HG03139 (cell line): Measurements from ENCODE around the gene DRP2.
"Not testable (repeated sequence)": the region's sequence is repeated elsewhere in the genome, so short reads cannot be mapped to it uniquely, and the experiment has no call there.

Experiments used
- ATAC-seq: cut with Tn5 transposase; IDR thresholded peaks from one replicate; pipeline ENCODE4 v1.9.1; 2021; ENCODE audit not compliant: unreplicated experiment

DRP2 gene, protein sequence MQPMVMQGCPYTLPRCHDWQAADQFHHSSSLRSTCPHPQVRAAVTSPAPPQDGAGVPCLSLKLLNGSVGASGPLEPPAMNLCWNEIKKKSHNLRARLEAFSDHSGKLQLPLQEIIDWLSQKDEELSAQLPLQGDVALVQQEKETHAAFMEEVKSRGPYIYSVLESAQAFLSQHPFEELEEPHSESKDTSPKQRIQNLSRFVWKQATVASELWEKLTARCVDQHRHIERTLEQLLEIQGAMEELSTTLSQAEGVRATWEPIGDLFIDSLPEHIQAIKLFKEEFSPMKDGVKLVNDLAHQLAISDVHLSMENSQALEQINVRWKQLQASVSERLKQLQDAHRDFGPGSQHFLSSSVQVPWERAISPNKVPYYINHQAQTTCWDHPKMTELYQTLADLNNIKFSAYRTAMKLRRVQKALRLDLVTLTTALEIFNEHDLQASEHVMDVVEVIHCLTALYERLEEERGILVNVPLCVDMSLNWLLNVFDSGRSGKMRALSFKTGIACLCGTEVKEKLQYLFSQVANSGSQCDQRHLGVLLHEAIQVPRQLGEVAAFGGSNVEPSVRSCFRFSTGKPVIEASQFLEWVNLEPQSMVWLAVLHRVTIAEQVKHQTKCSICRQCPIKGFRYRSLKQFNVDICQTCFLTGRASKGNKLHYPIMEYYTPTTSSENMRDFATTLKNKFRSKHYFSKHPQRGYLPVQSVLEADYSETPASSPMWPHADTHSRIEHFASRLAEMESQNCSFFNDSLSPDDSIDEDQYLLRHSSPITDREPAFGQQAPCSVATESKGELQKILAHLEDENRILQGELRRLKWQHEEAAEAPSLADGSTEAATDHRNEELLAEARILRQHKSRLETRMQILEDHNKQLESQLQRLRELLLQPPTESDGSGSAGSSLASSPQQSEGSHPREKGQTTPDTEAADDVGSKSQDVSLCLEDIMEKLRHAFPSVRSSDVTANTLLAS

GRCh38 chrX:101219116-101219863, at the start of gene DRP2:
Gene DRP2 (plus strand): TSS chrX:101219786. CDS start chrX:101231648, 11,862 bp downstream.
- no peak for ATAC-seq

- no peak for ATAC-seq
These were observed 47.6 kb upstream of the DRP2 start for GRCh38 chrX:101171883-101172400.

DNA sequence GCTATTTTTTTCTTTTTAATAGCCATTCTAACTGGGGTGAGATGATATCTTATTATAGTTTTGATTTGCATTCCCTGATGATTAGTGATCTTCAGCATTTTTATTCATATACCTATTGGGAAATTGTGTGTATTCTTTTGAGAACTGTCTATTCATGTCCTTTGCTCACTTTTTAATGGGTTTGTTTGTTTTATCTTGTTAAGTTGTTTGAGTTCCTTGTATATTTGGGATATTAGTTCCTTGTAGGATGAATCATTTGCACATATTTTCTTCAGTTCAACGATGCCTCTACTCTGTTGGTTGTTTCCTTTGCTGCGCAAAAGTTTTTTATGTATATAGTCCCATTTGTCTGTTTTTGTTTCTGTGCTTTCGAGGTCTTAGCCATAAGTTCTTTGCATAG, 43.1 kb upstream of the DRP2 start:
- ATAC-seq, result no peak

DNA sequence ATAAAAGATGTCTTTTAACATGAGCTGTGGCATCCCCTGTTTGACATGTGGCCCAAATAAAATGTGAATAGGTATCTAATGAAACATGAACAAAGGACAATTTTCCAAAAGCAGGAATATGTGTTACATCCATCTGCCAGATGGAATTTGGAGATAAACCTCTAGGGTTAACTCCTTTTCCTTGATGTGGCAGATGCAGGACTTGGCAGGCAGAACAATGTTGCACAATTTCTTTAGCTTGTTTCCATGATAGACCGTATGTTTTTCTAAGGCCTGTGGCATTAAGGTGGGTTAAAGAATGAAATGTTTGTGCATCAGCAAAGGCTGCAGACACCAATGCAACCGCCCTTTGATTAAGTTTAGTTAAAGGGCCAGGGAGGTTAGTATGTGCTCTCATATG, 34.7 kb upstream of the DRP2 start:
- ATAC-seq, result not testable (repeated sequence)

- not testable (repeated sequence) for ATAC-seq
These were observed 31.6 kb upstream of the DRP2 start for GRCh38 chrX:101187961-101188360.

GRCh38 chrX:101190736-101191135, 28.9 kb upstream of the DRP2 start:
- no peak for ATAC-seq

GRCh38 chrX:101191217-101191750, 28.3 kb upstream of the DRP2 start:
- ATAC-seq, result no peak

GRCh38 chrX:101195442-101196173, 24.0 kb upstream of the DRP2 start:
- ATAC-seq, result no peak

- no peak for ATAC-seq
These were observed 15.7 kb upstream of the DRP2 start for GRCh38 chrX:101203761-101204351.

DNA sequence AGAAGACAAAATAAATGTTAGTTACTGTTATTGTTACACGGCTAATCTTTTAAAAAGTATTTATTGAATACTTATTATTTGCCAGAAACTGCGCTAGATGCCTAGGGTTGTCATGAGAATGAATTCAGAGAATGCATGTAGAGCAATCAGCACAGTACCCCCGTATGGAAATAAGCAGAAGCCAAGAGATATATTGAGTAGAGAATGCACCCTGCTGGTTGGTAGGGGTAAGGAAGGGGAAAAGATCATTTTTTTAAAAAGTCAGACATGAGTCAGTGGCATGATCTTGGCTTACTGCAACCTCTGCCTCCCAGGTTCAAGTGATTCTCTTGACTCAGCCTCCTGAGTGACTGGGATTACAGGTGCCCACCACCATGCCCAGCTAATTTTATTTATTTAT, 13.1 kb upstream of the DRP2 start:
- ATAC-seq, result no peak

- no peak for ATAC-seq
These were observed 11.3 kb upstream of the DRP2 start for GRCh38 chrX:101208152-101208905.

- no peak for ATAC-seq
These were observed 9.0 kb upstream of the DRP2 start for GRCh38 chrX:101210630-101211029.

DNA sequence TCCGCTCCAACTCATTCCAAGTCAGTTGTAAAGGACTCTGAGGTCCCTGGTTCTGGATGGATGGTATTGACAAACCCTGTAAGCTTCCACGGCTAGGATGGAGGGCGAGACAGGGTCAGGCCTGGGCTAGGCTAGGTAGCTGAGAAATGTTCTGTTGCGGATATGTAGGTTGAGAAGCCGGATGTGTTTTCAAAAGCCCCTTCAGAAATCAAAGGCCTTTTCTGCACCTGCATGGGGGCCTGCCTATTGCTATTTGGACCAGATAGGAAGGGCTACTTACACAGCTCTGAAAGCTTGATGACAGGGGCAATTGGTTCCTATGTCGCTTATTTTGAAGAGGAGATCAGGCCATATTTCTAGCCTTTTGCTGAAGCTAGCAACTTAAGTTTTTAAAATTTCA, 1.9 kb upstream of the DRP2 start:
- ATAC-seq, result no peak

- ATAC-seq, result no peak
These were observed 319 bp downstream of the DRP2 start for GRCh38 chrX:101219864-101220346.

- ATAC-seq, result no peak
These were observed 1.2 kb downstream of the DRP2 start for GRCh38 chrX:101220662-101221260.

GRCh38 chrX:101223226-101223625, 3.6 kb downstream of the DRP2 start:
- no peak for ATAC-seq

GRCh38 chrX:101229170-101229569, 9.6 kb downstream of the DRP2 start:
- no peak for ATAC-seq

DNA sequence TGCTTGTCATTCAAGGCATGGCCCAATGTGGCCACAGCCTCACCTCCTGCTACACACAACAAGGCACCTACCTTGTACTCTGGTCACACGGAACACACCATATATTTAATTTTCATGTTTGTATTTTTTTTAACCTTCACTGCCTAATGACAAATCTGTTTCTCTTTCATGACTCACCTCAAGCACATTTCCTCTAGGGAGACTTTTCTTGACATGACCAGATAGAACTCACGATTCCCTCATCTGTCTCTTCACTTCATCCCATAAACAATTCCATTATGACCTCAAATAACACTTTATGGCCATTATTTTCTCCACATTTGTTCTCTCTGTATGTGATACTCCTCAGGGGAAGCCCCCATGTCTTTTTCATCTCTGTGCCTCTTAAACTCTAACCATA, 11.1 kb downstream of the DRP2 start:
- ATAC-seq, result no peak
